ENCODE data around the gene MORN3.
"Not testable (repeated sequence)": the region's sequence is repeated elsewhere in the genome, so short reads cannot be mapped to it uniquely, and the experiment has no call there.

Gene MORN3

DNA sequence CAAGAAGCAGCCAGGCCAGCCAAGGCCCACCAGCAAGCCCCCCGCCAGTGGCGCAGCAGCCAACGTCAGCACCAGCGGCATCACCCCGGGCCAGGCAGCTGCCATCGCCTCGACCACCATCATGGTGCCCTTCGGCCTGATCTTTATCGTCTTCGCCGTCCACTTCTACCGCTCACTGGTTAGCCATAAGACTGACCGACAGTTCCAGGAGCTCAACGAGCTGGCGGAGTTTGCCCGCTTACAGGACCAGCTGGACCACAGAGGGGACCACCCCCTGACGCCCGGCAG is 28.2 kb downstream of the MORN3 start:
- no peak overlapping the region for H3K4me3 Mint-ChIP-seq
- H3K4me1 Mint-ChIP-seq: peaks cover 18 to 32% of the 10 kb centered on the region in 2 donors
- no peaks in the 10 kb centered on the region for H3K9me3 Mint-ChIP-seq
- ATAC-seq (replicated peaks): no peak
- no peak for DNase-seq
- no peaks in the 10 kb centered on the region for H3K27me3 Mint-ChIP-seq
- H3K36me3 Mint-ChIP-seq: peaks cover 36 to 38% of the 10 kb centered on the region in 2 donors
- no peak overlapping the region for H3K27ac Mint-ChIP-seq

DNA sequence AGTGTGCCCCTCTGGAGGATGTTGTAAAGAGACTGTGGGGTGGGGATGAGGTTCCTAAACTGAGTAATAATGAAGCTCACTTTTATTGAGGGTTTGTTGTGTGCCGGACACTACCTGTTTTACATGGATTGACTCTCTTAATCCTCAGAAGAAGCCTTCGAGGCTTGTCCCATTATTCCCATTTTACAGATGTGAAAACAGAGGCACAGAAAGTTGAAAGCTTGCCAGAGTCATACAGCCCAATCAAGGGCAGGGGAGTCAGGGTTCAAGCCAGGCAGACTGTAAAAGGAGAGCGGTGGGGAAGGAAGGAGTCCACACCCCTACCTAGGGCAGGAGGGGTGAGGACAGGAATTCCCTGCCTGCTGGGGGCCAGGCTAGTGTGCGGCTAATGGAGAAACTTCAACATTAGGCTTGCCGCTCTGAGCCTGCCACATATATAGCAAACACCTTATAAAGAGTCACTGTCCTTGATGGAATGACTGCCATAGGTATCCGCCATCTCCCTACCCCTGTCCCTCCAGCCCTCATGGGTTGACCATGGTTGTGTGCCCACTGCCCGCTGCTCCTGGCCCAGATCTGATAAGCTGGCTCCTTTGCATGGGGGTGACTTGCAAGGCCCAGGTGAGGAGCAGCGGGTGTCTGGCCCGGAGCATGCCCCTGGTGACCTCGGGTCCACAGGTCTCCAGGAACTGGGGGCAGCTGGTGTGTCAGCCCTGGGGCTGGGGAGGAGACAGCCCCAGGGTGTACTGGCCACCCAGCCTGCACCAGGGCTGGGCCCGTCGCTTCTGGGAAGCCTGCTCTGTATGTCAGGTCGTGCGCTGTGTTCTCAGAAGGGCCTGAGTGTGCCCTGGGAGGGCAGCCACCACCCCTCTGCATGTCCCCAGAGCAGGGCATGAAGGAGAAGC is 30.9 kb downstream of the MORN3 start:
- peaks cover 27 to 52% of the 10 kb centered on the region in 2 donors for H3K4me1 Mint-ChIP-seq
- H3K27ac Mint-ChIP-seq: peak overlapping the region; percentile 95
- peaks cover 35 to 39% of the 10 kb centered on the region in 2 donors for H3K36me3 Mint-ChIP-seq
- no peak for ATAC-seq (replicated peaks)
- no peak overlapping the region for H3K4me3 Mint-ChIP-seq
- H3K9me3 Mint-ChIP-seq: no peaks in the 10 kb centered on the region
- no peak for DNase-seq
- H3K27me3 Mint-ChIP-seq: no peaks in the 10 kb centered on the region

DNA sequence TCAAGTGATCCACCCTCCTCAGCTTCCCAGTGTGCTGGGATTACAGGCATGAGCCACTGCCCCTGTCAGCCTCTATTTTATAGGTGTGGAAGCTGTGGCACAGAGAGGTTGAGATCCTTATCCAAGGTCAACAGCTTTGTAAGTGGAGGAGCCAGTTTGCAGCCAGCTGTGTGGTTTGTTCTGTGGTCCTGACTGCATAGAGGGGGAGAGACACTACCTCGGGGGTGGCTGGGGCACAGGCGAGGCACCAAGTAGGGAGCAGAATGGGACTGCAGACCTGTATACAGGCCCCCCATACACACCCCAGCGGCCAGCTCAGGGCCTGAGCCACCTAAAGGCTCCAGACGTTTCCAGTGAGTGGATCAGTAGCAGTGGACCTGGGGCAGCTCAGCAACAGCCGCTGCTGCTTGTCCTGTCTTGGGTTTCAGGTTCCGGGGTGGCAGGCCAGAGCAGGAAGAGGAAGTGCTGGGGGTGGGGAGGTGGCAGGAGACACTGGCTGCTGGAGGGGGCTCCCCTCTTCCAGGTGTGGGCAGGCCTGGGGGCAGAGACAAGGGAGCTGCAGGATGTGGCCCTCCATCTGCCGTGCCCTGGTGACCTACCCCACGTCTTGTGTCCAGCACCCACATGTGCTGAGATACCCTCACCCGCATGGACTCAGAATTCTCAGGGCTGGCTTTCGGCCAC is 32.1 kb downstream of the MORN3 start:
- peak; percentile 64 for DNase-seq

DNA sequence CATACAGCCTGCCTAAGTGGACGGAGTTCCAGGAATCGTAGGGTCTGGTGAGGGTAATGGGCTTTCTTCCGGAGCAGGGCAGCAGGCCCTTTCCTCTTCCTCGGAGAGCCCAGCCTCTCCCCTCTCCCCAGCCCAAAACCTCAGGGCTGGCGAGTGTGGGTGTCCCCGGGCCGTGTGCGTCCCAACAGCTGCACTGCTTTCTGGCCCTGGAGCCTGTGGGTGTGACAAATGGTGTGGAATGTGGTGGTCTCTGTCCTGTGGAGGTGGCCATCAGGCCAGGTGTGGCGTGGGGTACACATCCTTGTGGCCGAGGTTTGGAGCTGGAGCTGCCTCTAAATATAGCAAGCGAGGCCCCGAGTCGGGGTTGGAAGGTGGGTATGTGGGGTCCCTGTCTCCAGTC is 34.6 kb downstream of the MORN3 start:
- no peaks in the 10 kb centered on the region for H3K9me3 Mint-ChIP-seq
- H3K27me3 Mint-ChIP-seq: no peaks in the 10 kb centered on the region
- H3K27ac Mint-ChIP-seq: peak overlapping the region; percentile 62
- DNase-seq (no peak), ATAC-seq (replicated peaks) (no peak)
- peak overlapping the region; percentile 6 to 31 for H3K4me3 Mint-ChIP-seq
- peaks cover 45 to 81% of the 10 kb centered on the region in 2 donors for H3K4me1 Mint-ChIP-seq
- peaks cover 39 to 42% of the 10 kb centered on the region in 2 donors for H3K36me3 Mint-ChIP-seq

More for the DNA sequence above, 32.1 kb downstream of the MORN3 start:
- H3K4me1 Mint-ChIP-seq: peaks cover 32 to 63% of the 10 kb centered on the region in 2 donors
- H3K4me3 Mint-ChIP-seq: peak overlapping the region; percentile 68 to 77
- H3K9me3 Mint-ChIP-seq: no peaks in the 10 kb centered on the region
- peak overlapping the region; percentile 95 for H3K27ac Mint-ChIP-seq
- peak; percentile 94 to 95 for ATAC-seq (replicated peaks)
- peaks cover 39 to 40% of the 10 kb centered on the region in 2 donors for H3K36me3 Mint-ChIP-seq
- no peaks in the 10 kb centered on the region for H3K27me3 Mint-ChIP-seq

DNA sequence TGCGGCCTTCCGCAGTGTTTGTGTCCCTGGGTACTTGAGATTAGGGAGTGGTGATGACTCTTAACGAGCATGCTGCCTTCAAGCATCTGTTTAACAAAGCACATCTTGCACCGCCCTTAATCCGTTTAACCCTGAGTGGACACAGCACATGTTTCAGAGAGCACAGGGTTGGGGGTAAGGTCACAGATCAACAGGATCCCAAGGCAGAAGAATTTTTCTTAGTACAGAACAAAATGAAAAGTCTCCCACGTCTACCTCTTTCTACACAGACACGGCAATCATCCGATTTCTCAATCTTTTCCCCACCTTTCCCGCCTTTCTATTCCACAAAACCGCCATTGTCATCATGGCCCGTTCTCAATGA is 35.6 kb downstream of the MORN3 start:
- H3K4me1 Mint-ChIP-seq: peaks cover 52 to 89% of the 10 kb centered on the region in 2 donors
- H3K27ac Mint-ChIP-seq; H3K4me3 Mint-ChIP-seq; ATAC-seq (replicated peaks); H3K27me3 Mint-ChIP-seq; DNase-seq; H3K9me3 Mint-ChIP-seq: not testable (repeated sequence)
- H3K36me3 Mint-ChIP-seq: peaks cover 45 to 49% of the 10 kb centered on the region in 2 donors

DNA sequence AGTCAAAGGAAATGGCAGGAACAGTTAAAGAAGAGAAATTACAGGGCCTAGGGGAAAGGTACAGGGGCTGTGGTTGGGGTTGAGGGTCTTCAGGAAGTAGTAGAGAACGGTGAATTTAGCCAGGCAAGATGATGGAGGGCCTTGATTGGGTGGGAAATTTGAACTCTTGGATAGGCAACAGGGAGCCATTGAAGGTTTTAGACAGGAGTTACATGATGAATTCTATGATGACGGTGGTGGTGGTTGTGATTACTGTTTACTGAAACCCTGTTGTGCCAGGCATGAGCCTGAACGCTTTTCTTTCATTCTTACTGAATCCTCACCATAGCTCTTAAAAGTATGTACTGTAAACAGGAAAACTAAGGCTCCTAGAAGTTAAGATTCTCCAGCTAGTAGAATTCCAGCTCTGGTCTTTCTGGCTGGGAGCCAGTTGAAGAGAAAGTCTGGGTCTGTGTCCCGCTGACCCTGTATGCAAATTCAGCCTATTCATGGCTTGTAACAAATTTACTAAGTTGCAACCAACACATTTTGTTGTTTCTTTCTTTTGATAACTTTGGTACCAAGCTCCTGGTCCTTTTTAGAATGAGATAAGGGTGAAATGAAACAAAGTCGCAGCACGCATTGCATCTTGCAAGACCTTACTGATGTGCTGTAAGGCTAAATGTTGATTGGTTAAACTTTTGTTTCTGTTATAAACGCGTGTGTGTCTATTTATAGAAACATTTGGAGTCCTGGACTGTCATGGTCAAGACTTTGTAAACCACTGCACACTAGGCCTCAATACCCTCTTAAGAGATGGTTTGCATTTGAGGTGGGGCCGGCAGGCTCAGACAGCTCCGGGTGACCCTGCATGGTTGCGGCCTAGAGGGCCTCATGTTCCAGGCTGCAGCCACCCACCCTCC is 37.1 kb downstream of the MORN3 start:
- no peak for ATAC-seq (replicated peaks)
- Mint-ChIP-seq H3K36me3 (peaks cover 49 to 53% of the 10 kb centered on the region in 2 donors), H3K27ac (peak overlapping the region; percentile 4), H3K4me1 (peaks cover 48 to 89% of the 10 kb centered on the region in 2 donors), H3K4me3 (peak overlapping the region in 1 of 2 donors; percentile 14), H3K9me3 (peaks cover 0 to 1% of the 10 kb centered on the region in 2 donors), H3K27me3 (no peaks in the 10 kb centered on the region)
- DNase-seq: no peak

DNA sequence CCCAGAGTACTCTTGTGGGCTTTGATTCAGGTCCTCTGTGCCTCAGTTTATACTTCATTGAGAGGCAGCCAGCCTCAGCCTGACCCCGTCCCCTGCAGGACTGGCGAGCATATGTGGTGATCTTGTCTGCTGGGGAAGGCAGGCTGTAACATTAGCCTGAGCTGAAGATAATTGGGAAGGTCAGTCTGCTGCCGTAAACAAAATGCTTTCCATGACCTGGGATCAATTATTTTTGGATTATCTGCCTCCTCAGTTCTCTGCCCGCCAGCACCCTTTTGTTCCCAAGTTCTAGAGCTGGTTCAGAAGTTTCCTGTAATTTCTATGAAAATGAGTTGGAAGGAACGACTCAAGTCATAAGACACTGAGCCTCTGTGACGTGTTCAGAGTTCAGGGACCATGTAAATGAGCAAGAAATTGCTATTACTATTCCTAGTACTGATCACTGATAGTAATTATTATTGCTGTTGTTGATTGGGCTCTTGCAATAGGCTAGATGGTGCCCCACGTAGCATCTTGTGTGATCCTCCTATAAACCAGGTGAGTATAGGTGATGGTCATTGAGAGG is 38.6 kb downstream of the MORN3 start:
- Mint-ChIP-seq H3K4me1 (peaks cover 44 to 79% of the 10 kb centered on the region in 2 donors), H3K27ac (peak overlapping the region; percentile 68), H3K9me3 (peaks cover 0 to 1% of the 10 kb centered on the region in 2 donors), H3K27me3 (no peaks in the 10 kb centered on the region), H3K36me3 (peaks cover 44 to 50% of the 10 kb centered on the region in 2 donors), H3K4me3 (peak overlapping the region; percentile 49 to 89)
- DNase-seq (no peak), ATAC-seq (replicated peaks) (no peak)

DNA sequence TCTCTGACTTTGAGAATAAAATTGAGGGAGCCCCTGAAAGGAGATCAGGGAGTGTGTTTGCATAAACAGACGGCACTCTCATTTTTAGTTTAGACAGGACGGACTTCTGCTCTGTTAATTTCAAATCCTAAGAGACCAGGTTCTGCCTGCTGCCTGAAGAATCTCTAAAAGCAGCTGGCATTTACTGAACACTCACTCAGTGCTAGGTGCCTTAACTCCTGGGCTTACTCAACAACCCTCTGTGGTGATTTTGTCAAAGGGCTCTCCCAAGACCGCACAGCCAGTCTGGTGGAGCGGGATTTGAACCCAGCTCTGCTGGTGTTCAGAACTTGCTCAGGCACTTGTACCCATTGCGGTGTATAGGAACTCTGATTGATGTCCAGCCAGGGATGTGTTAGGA is 40.9 kb downstream of the MORN3 start:
- ATAC-seq (replicated peaks): peak; percentile 2 to 4
- no peak for DNase-seq
- Mint-ChIP-seq H3K27me3 (no peaks in the 10 kb centered on the region), H3K4me3 (peak overlapping the region; percentile 89 to 94), H3K9me3 (peaks cover 0 to 1% of the 10 kb centered on the region in 2 donors), H3K27ac (peak overlapping the region; percentile 94), H3K4me1 (peaks cover 43 to 75% of the 10 kb centered on the region in 2 donors), H3K36me3 (peaks cover 37 to 47% of the 10 kb centered on the region in 2 donors)

DNA sequence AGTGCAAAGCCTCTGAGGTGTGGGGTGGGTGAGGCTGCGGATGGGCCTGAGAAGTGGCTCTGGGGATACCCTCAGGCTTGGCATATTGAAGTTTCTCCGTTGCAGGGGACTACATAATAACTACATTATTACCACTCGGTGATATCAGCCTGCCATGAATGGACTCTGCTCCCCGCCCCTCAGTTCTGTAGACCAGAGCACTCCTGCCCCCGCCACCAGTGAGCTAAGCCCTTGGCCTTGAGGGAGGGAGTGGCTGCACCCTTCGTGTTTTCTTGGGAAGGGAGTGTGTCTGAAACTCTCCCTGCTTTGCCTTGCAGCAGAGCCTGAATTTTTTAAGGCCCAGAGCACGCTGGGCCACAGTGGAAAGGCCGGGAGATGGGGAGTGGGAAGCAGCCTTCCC is 41.4 kb downstream of the MORN3 start:
- Mint-ChIP-seq H3K9me3 (peaks cover 0 to 1% of the 10 kb centered on the region in 2 donors), H3K27me3 (no peaks in the 10 kb centered on the region), H3K4me1 (peaks cover 40 to 71% of the 10 kb centered on the region in 2 donors), H3K36me3 (peaks cover 36 to 49% of the 10 kb centered on the region in 2 donors), H3K27ac (peak overlapping the region; percentile 94), H3K4me3 (peak overlapping the region; percentile 89 to 94)
- peak; percentile 15 for DNase-seq
- peak in 1 of 2 donors; percentile 1 for ATAC-seq (replicated peaks)

DNA sequence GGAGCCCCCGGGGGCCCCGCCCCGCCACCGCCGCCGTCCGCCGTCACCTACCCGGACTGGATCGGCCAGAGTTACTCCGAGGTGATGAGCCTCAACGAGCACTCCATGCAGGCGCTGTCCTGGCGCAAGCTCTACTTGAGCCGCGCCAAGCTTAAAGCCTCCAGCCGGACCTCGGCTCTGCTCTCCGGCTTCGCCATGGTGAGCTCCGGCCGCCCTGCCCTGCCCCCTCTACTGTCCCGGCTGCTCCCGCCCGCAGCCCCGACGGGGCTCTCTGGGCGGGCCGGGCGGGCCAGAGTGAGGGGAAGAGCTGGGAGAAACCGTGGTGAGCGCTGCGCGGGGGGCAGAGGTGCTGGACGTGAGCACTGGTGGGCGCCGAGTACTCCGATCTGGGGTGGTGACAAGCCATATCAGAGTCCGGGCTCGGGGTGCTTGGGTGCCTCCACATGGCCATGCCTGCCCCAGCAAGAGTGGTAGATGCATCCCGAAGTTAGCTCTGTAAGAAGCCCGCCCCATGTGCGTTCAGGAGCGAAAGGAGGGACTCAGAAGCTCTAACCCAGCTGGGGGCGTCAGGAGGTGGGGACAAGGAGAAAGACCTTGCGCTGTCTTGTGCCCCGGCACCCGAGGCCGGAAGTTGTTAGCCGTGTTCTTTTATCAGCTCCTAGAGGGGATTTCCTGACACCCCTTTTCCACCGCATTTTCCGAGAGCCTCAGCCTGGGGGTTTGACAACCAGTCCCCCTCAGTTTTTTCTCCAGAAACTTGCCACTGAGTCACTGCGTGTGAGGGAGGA is 42.4 kb downstream of the MORN3 start:
- Mint-ChIP-seq H3K27ac (peak overlapping the region; percentile 94), H3K4me3 (peak overlapping the region; percentile 89 to 94), H3K4me1 (peaks cover 37 to 61% of the 10 kb centered on the region in 2 donors), H3K9me3 (peaks cover 0 to 1% of the 10 kb centered on the region in 2 donors), H3K27me3 (no peaks in the 10 kb centered on the region), H3K36me3 (peaks cover 31 to 45% of the 10 kb centered on the region in 2 donors)
- ATAC-seq (replicated peaks) (peak; percentile 65 to 67), DNase-seq (peak; percentile 83)

DNA sequence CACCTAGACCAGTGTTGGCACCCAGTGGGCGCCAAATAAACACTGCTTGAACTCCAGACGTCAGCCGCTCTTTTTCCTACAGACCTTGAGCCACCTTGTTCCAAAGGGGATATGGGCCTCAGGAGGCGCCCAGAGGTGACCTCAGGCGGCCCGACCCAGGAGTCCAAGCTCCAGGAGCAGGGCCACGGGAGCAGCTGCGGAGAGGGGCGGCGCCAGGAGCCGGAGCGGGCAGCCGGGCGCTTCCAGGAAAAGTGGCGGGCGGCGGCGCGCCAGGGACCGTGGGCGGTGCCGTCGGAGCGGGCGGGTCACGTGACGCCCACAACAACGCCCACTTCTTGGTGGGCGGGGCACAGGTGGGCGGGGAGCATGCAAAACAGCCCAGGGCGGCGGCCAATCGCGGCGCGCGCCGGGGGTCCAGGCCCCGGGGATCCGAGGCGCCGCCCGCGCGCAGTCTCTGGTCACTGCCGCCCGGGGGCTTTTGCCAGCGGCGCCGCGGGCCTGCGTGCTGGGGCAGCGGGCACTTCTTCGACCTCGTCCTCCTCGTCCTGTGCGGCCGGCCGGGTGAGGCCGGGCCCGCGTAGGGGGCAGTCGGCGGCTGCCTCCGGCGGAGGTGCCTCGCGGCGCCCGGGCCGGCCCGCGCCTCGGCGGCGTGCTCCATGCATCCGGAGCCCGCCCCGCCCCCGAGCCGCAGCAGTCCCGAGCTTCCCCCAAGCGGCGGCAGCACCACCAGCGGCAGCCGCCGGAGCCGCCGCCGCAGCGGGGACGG is 43.2 kb downstream of the MORN3 start, which contains the start of gene ORAI1:
Gene ORAI1 (plus strand): TSS at position 444 of the 766 bp plus-strand sequence.
- H3K27me3 Mint-ChIP-seq: no peaks in the 10 kb centered on the region
- H3K9me3 Mint-ChIP-seq: peaks cover 0 to 1% of the 10 kb centered on the region in 2 donors
- ATAC-seq (replicated peaks) (peak; percentile 59 to 69), DNase-seq (peak; percentile 93)
- H3K4me1 Mint-ChIP-seq: peaks cover 33 to 54% of the 10 kb centered on the region in 2 donors
- peak within 1 kb of the TSS; percentile 94 for H3K27ac Mint-ChIP-seq
- H3K4me3 Mint-ChIP-seq: peak within 1 kb of the TSS; percentile 90 to 94
- peaks cover 27 to 40% of the 10 kb centered on the region in 2 donors for H3K36me3 Mint-ChIP-seq

DNA sequence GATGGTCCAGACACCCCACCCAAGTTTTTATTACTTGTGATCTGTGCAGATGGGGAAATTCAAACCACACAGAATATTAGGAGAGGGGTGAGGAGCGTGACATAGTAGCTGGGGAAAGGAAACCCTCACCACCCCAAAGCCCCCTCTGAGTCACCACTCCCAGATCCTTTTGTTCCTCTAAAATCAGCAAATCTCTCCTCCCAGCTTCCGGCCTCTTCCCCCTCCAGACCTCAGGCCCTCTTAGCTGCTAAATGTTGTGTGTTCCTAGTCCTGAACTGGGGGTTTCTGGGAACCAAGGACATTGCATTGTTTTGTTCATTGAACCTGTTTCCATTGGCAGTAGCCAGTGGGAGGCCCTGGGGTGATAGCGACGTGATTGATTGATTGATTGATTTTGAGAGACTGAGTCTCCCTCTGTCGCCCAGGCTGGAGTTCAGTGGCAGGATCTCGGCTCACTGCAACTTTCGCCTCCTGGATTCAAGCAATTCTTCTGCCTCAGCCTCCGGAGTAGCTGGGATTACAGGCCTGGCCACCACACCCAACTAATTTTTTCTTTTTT is 49.0 kb downstream of the MORN3 start:
- Mint-ChIP-seq H3K27me3 (no peaks in the 10 kb centered on the region), H3K9me3 (no peaks in the 10 kb centered on the region), H3K36me3 (peaks cover 4 to 17% of the 10 kb centered on the region in 2 donors), H3K4me3 (no peak overlapping the region), H3K4me1 (peaks cover 20 to 54% of the 10 kb centered on the region in 2 donors), H3K27ac (no peak overlapping the region)
- DNase-seq (no peak), ATAC-seq (replicated peaks) (no peak)
